Kidney (tissue), 14 donors: ENCODE measurements around the gene PRR16. TPM values are rescaled to one million over a fixed set of nuclear protein-coding genes. Genes with fewer than 3 reads are reported as not detected.

ENCODE experiments used
- DNase-seq, 5 donors: peaks; one replicate each; pipeline ENCODE4 v3.0.0-alpha.2; 2013 to 2020
- FAIRE-seq: peaks from 2 replicates; lab custom pipeline; 2012; peaks lifted over from hg19 to GRCh38; lab: Jason Lieb, UNC
- H3K27ac ChIP-seq, 2 donors: one replicate each; pipeline ENCODE4 v1.7.0; 2013; ENCODE audit warnings: low read depth in 2 of 2, low read length in 2 of 2, inconsistent platforms in 1 of 2
- H3K27me3 ChIP-seq: one replicate; pipeline ENCODE4 v1.7.1; 2013; ENCODE audit warnings: low read length, inconsistent platforms; ENCODE audit not compliant: control insufficient read depth, insufficient read depth
- H3K36me3 ChIP-seq, 3 donors: one replicate each; pipeline versions ENCODE4 v1.7.0 to v1.7.1; 2013; ENCODE audit warnings: low read length in 3 of 3, control low read depth in 1 of 3, inconsistent platforms in 1 of 3; ENCODE audit not compliant: insufficient read depth in 3 of 3, control insufficient read depth in 2 of 3
- H3K4me1 ChIP-seq, 3 donors: one replicate each; pipeline versions ENCODE4 v1.7.0 to v1.7.1; 2013; ENCODE audit warnings: low read length in 3 of 3, inconsistent platforms in 1 of 3, low read depth in 1 of 3; ENCODE audit not compliant: control insufficient read depth in 2 of 3, insufficient read depth in 2 of 3
- H3K4me3 ChIP-seq, 3 donors: one replicate each; pipeline versions ENCODE4 v1.7.0 to v1.8.1; 2013; ENCODE audit warnings: low read length in 3 of 3, control low read depth in 1 of 3, inconsistent platforms in 1 of 3
- H3K9ac ChIP-seq, 3 donors: one replicate each; pipeline versions ENCODE4 v1.7.0 to v1.7.1; 2013; ENCODE audit warnings: low read length in 3 of 3, control low read depth in 1 of 3, inconsistent platforms in 1 of 3
- H3K9me3 ChIP-seq, 3 donors: one replicate each; pipeline versions ENCODE4 v1.7.0 to v1.7.1; 2013; ENCODE audit warnings: low read length in 3 of 3, control low read depth in 1 of 3, inconsistent platforms in 1 of 3; ENCODE audit not compliant: control insufficient read depth in 2 of 3, insufficient read depth in 1 of 3
- intact Hi-C: fragments of 100-400 bp; cut with DNase I; formaldehyde crosslinking; loops from one replicate; pipeline ENCODE4 v1.11.1; 2022
- polyA plus RNA-seq: library from polyadenylated mRNA; stranded (reverse); fragments of 350-450 nt; fragmentation: Illumina TruSeq; extraction: RNeasy Lipid Tissue Mini Kit (QIAGEN cat#74804); gene quantifications from one replicate; pipeline ENCODE4 v1.2.3, GENCODE V29; 2014; ENCODE audit warnings: low read depth, low replicate concordance; ENCODE audit not compliant: insufficient read depth
- total RNA-seq: library from RNA; stranded (reverse); fragmentation: NEBNext Ultra II Directional; extraction: Animal tissue kit (Norgen Biotek cat#: 25700); gene quantifications from one replicate; pipeline ENCODE4 v1.2.1, GENCODE V29; 2021
- TF ChIP-seq, protein P1 (sequence below): IDR thresholded peaks from 3 replicates; pipeline ENCODE4 v1.5.1; 2012; ENCODE audit warnings: mild to moderate bottlenecking, moderate library complexity, borderline replicate concordance; ENCODE audit not compliant: insufficient read depth; ENCODE audit errors: extremely low read depth
- donor health status: control.
- donor health status: control.
- donor health status: control.
- donor health status: control.
- donor health status: control.
- donor health status: DM: yes; HTN: yes; CAD: no.
- donor health status: Normal renal cell carcinoma (clear cell type).

The PRR16 gene
- total and polyA plus RNA-seq, 2 donors from 2014 or later: 2.4 to 3.6 TPM

DNA sequence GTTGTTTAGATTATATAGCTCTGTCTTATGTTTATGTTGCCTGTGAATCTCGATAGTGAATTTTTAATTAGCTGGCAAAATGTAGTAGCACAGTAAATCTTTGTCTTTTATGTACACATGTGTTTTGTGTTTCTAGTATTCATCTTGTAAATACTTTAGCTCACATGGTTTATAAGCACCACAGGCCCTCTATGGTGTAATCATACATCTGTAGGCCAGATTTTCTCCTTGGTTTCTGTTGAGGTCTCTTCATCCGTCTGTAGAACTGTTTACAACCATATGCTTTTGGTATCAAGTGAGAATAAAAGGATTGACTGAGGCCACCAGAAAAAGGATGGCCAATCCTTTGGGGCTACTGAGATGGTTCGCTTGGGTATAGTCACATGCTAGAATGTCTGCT lies 45.0 kb downstream of the PRR16 start:
- TF ChIP-seq, protein P1, sequence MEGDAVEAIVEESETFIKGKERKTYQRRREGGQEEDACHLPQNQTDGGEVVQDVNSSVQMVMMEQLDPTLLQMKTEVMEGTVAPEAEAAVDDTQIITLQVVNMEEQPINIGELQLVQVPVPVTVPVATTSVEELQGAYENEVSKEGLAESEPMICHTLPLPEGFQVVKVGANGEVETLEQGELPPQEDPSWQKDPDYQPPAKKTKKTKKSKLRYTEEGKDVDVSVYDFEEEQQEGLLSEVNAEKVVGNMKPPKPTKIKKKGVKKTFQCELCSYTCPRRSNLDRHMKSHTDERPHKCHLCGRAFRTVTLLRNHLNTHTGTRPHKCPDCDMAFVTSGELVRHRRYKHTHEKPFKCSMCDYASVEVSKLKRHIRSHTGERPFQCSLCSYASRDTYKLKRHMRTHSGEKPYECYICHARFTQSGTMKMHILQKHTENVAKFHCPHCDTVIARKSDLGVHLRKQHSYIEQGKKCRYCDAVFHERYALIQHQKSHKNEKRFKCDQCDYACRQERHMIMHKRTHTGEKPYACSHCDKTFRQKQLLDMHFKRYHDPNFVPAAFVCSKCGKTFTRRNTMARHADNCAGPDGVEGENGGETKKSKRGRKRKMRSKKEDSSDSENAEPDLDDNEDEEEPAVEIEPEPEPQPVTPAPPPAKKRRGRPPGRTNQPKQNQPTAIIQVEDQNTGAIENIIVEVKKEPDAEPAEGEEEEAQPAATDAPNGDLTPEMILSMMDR: no peak
- DNase-seq: no peak
- Histone ChIP-seq H3K4me3 (no peak overlapping the region), H3K4me1 (no peaks in the 10 kb centered on the region), H3K36me3 (no peaks in the 10 kb centered on the region), H3K27ac (no peak overlapping the region), H3K9me3 (no peaks in the 10 kb centered on the region), H3K27me3 (no peaks in the 10 kb centered on the region), H3K9ac (no peak overlapping the region)
- FAIRE-seq: no peak
- intact Hi-C loops: no loop called here

DNA sequence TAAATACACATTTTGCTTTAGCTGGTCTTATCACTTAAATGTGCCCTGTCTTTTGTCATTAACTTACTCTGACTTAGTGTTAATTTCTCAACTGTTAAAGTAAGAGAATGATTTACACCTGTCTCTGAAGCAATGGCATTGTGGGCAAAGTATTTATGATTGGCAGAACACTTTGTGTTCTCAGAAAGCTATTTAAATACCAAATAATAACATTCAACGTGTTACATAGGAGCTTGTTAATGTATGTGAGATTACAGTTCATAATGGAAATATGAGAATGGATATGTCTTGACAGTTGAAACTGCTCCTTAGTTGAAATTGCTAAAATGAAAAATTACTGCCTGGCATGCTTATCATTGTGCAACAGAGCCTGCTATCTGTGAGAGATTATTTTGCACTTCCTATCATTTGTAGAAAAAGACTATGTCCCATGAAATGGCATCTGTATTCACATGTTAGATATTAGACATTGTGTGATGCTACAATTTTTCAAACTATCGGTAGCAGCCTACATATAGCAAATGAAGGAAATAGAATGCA lies 46.1 kb downstream of the PRR16 start:
- TF ChIP-seq, protein P1: no peak
- H3K4me3 ChIP-seq: no peak overlapping the region
- DNase-seq (no peak), FAIRE-seq (no peak)
- H3K9me3 ChIP-seq: no peaks in the 10 kb centered on the region
- H3K27ac ChIP-seq: no peak overlapping the region
- no peaks in the 10 kb centered on the region for H3K4me1 ChIP-seq
- intact Hi-C loops: no loop called here
- no peak overlapping the region for H3K9ac ChIP-seq
- no peaks in the 10 kb centered on the region for H3K36me3 ChIP-seq
- no peaks in the 10 kb centered on the region for H3K27me3 ChIP-seq

DNA sequence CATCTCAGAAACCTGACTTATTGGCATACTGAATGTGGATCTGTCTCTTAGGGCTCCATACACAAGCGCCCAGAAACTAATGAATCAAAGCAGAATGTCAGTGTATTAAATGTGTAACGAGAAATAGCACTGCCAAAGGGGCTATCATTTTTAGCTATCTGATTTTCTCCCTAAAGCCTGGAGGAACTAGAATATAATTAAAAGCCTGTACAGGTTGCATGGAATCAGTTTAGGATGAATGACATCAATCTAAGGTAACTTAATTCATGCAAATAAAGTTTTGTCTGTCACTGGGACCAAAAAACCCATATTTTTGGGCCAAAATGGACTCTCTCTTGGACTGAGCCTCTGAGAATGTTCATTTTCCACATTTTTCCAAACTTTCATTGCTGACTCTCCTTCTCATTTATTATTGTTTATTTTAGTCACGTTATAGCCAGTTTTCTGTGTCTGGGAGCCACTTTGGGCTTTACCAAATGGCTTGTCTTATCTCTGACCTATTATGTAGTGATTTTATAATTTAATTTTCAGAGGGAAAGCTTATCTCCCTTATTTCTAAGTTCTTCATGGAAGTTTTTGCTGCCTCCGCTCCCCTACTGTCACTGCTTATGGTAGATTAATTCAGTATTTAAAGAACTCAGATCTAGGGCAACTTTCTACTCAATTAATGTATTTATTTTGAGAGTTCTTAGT lies 47.0 kb downstream of the PRR16 start:
- Histone ChIP-seq H3K27me3 (no peaks in the 10 kb centered on the region), H3K9me3 (no peaks in the 10 kb centered on the region), H3K9ac (no peak overlapping the region), H3K4me1 (no peaks in the 10 kb centered on the region), H3K36me3 (no peaks in the 10 kb centered on the region), H3K4me3 (no peak overlapping the region), H3K27ac (no peak overlapping the region)
- FAIRE-seq: no peak
- TF ChIP-seq, protein P1: no peak
- intact Hi-C loops: no loop called here
- DNase-seq: no peak
